Neutrophil (primary cell): Measurements from ENCODE around the gene NDST1.

Experiments
- H3K27ac ChIP-seq: fragments of 200-600 bp; sonication (generic); 2 replicates; pipeline ENCODE4 v1.5.1; 2016; ENCODE audit warnings: mild to moderate bottlenecking, moderate library complexity
- H3K27me3 ChIP-seq: fragments of 200-600 bp; sonication (generic); 2 replicates; pipeline ENCODE4 v1.6.0; 2016; ENCODE audit warnings: mild to moderate bottlenecking
- H3K36me3 ChIP-seq: fragments of 200-600 bp; sonication (generic); 2 replicates; pipeline ENCODE4 v1.5.1; 2017
- H3K4me1 ChIP-seq, 2 experiments: fragments of 200-600 bp in 1 of 2; sonication (generic) in 1 of 2; 1 replicate in 1 of 2; 2 replicates in 1 of 2; pipeline versions ENCODE4 v1.5.1 to v1.6.1; 2013 to 2016; ENCODE audit warnings: low read depth in 1 of 2, low read length in 1 of 2, mild to moderate bottlenecking in 1 of 2, moderate library complexity in 1 of 2; ENCODE audit not compliant: control insufficient read depth in 1 of 2, insufficient read depth in 1 of 2
- H3K4me3 ChIP-seq, 2 experiments: fragments of 200-600 bp in 1 of 2; sonication (generic) in 1 of 2; 1 replicate in 1 of 2; 2 replicates in 1 of 2; pipeline ENCODE4 v1.5.1; 2013 to 2016; ENCODE audit warnings: low read depth in 1 of 2, low read length in 1 of 2, mild to moderate bottlenecking in 1 of 2, moderate library complexity in 1 of 2
- H3K9me3 ChIP-seq: fragments of 200-600 bp; sonication (generic); 2 replicates; pipeline ENCODE4 v1.5.1; 2016
- CTCF ChIP-seq: fragments of 200-600 bp; sonication (generic); IDR thresholded peaks from 2 replicates; pipeline ENCODE4 v1.5.1; 2016; ENCODE audit warnings: antibody characterized with exemption

Gene NDST1

GRCh38 chr5:150522504-150523414 lies 14.8 kb downstream of the NDST1 start:
- H3K27me3 ChIP-seq, result no peaks in the 10 kb centered on the region
- no peak overlapping the region for H3K4me3 ChIP-seq
- H3K27ac ChIP-seq, result peak overlapping the region; percentile 42
- no peaks in the 10 kb centered on the region for H3K9me3 ChIP-seq
- H3K36me3 ChIP-seq, result peaks cover 96% of the 10 kb centered on the region
- H3K4me1 ChIP-seq, result peaks cover 0 to 12% of the 10 kb centered on the region in 2 experiments
- no peak for TF ChIP-seq CTCF

- H3K27ac ChIP-seq, result peak overlapping the region; percentile 42
- peaks cover 0 to 6% of the 10 kb centered on the region in 2 experiments for H3K4me1 ChIP-seq
- peaks cover 100% of the 10 kb centered on the region for H3K36me3 ChIP-seq
- TF ChIP-seq CTCF, result peak; percentile 63
- H3K27me3 ChIP-seq, result no peaks in the 10 kb centered on the region
- H3K4me3 ChIP-seq, result no peak overlapping the region
- H3K9me3 ChIP-seq, result no peaks in the 10 kb centered on the region
Observed at GRCh38 chr5:150523472-150524350, 15.8 kb downstream of the NDST1 start.

- peaks cover 0 to 6% of the 10 kb centered on the region in 2 experiments for H3K4me1 ChIP-seq
- TF ChIP-seq CTCF, result no peak
- no peaks in the 10 kb centered on the region for H3K9me3 ChIP-seq
- H3K4me3 ChIP-seq, result no peak overlapping the region
- peaks cover 98% of the 10 kb centered on the region for H3K36me3 ChIP-seq
- H3K27ac ChIP-seq, result no peak overlapping the region
- H3K27me3 ChIP-seq, result no peaks in the 10 kb centered on the region
Observed at GRCh38 chr5:150525163-150525562, 17.2 kb downstream of the NDST1 start.

GRCh38 chr5:150525781-150526180 lies 17.9 kb downstream of the NDST1 start:
- no peaks in the 10 kb centered on the region for H3K27me3 ChIP-seq
- no peak overlapping the region for H3K27ac ChIP-seq
- no peak overlapping the region for H3K4me3 ChIP-seq
- H3K36me3 ChIP-seq, result peaks cover 98% of the 10 kb centered on the region
- H3K4me1 ChIP-seq, result peaks cover 0 to 6% of the 10 kb centered on the region in 2 experiments
- no peak for TF ChIP-seq CTCF
- no peaks in the 10 kb centered on the region for H3K9me3 ChIP-seq

- peaks cover 96% of the 10 kb centered on the region for H3K36me3 ChIP-seq
- no peak for TF ChIP-seq CTCF
- H3K27me3 ChIP-seq, result no peaks in the 10 kb centered on the region
- H3K4me1 ChIP-seq, result peaks cover 0 to 6% of the 10 kb centered on the region in 2 experiments
- no peaks in the 10 kb centered on the region for H3K9me3 ChIP-seq
- no peak overlapping the region for H3K4me3 ChIP-seq
- no peak overlapping the region for H3K27ac ChIP-seq
Observed at GRCh38 chr5:150527038-150527437, 19.1 kb downstream of the NDST1 start.
